Suprapubic skin (tissue), 4 donors: ENCODE measurements around the gene NIP7.

ENCODE experiments used
- EP300 ChIP-seq: sonication (generic); formaldehyde crosslinking; IDR thresholded peaks from one replicate; pipeline ENCODE4 v1.6.1; 2017; ENCODE audit warnings: antibody characterized with exemption
- POLR2A ChIP-seq, 2 donors: fragments of 450-650 bp; IDR thresholded peaks; one replicate each; pipeline ENCODE4 v1.6.1; 2017; ENCODE audit warnings: antibody characterized with exemption in 2 of 2, mild to moderate bottlenecking in 2 of 2, moderate library complexity in 2 of 2
- POLR2AphosphoS5 ChIP-seq, 3 donors: sonication (generic); formaldehyde crosslinking; IDR thresholded peaks; one replicate each; pipeline ENCODE4 v1.6.1; 2017; ENCODE audit warnings: antibody characterized with exemption in 3 of 3
- TF ChIP-seq, protein P1 (sequence below), 2 donors: fragments of 200-600 bp in 1 of 2; fragments of 450-650 bp in 1 of 2; sonication (generic) in 1 of 2; IDR thresholded peaks; one replicate each; pipeline ENCODE4 v1.5.1; 2016 to 2019; ENCODE audit warnings: antibody characterized with exemption in 2 of 2, mild to moderate bottlenecking in 1 of 2, moderate library complexity in 1 of 2

GRCh38 chr16:69325784-69326171, 13.8 kb upstream of the NIP7 start:
- TF ChIP-seq, protein P1, sequence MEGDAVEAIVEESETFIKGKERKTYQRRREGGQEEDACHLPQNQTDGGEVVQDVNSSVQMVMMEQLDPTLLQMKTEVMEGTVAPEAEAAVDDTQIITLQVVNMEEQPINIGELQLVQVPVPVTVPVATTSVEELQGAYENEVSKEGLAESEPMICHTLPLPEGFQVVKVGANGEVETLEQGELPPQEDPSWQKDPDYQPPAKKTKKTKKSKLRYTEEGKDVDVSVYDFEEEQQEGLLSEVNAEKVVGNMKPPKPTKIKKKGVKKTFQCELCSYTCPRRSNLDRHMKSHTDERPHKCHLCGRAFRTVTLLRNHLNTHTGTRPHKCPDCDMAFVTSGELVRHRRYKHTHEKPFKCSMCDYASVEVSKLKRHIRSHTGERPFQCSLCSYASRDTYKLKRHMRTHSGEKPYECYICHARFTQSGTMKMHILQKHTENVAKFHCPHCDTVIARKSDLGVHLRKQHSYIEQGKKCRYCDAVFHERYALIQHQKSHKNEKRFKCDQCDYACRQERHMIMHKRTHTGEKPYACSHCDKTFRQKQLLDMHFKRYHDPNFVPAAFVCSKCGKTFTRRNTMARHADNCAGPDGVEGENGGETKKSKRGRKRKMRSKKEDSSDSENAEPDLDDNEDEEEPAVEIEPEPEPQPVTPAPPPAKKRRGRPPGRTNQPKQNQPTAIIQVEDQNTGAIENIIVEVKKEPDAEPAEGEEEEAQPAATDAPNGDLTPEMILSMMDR (IDR thresholded peaks at IDR 0.05), result no peak
- TF ChIP-seq POLR2A (IDR thresholded peaks at IDR 0.05) (no peak), POLR2AphosphoS5 (IDR thresholded peaks at IDR 0.05) (no peak), EP300 (no peak)
